Suprapubic skin (tissue), 4 donors: ENCODE data around the gene SNAPC1.

Experiments used
- EP300 ChIP-seq: sonication (generic); formaldehyde crosslinking; IDR thresholded peaks from one replicate; pipeline ENCODE4 v1.6.1; 2017; ENCODE audit warnings: antibody characterized with exemption
- POLR2A ChIP-seq, 2 donors: fragments of 450-650 bp; IDR thresholded peaks; one replicate each; pipeline ENCODE4 v1.6.1; 2017; ENCODE audit warnings: antibody characterized with exemption in 2 of 2, mild to moderate bottlenecking in 2 of 2, moderate library complexity in 2 of 2
- POLR2AphosphoS5 ChIP-seq, 3 donors: sonication (generic); formaldehyde crosslinking; IDR thresholded peaks; one replicate each; pipeline ENCODE4 v1.6.1; 2017; ENCODE audit warnings: antibody characterized with exemption in 3 of 3
- TF ChIP-seq, protein P1 (sequence below), 2 donors: fragments of 200-600 bp in 1 of 2; fragments of 450-650 bp in 1 of 2; sonication (generic) in 1 of 2; IDR thresholded peaks; one replicate each; pipeline ENCODE4 v1.5.1; 2016 to 2019; ENCODE audit warnings: antibody characterized with exemption in 2 of 2, mild to moderate bottlenecking in 1 of 2, moderate library complexity in 1 of 2

DNA sequence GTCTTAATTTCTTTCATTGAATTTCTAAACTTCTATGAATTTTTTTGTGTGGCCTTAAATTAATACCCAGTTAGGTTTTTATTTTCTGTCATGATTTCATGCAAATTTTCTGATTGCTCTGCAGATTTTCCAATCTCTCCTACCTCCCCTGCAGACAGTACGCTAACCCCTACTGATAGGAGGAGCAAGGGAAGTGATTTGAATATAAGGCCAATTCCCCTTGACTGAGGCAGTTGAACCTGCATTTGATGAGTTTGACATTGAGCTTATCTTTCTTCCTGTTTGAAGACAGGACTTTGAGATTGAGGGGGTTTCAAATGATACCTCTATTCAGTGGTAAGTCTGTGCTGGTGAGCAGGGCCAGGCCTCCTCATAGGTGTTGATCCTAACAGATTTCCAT lies 74.6 kb downstream of the SNAPC1 start:
- no peak for TF ChIP-seq EP300
- TF ChIP-seq, protein P1, sequence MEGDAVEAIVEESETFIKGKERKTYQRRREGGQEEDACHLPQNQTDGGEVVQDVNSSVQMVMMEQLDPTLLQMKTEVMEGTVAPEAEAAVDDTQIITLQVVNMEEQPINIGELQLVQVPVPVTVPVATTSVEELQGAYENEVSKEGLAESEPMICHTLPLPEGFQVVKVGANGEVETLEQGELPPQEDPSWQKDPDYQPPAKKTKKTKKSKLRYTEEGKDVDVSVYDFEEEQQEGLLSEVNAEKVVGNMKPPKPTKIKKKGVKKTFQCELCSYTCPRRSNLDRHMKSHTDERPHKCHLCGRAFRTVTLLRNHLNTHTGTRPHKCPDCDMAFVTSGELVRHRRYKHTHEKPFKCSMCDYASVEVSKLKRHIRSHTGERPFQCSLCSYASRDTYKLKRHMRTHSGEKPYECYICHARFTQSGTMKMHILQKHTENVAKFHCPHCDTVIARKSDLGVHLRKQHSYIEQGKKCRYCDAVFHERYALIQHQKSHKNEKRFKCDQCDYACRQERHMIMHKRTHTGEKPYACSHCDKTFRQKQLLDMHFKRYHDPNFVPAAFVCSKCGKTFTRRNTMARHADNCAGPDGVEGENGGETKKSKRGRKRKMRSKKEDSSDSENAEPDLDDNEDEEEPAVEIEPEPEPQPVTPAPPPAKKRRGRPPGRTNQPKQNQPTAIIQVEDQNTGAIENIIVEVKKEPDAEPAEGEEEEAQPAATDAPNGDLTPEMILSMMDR (IDR thresholded peaks at IDR 0.05), result no peak
- TF ChIP-seq POLR2AphosphoS5 (IDR thresholded peaks at IDR 0.05), result no peak
- no peak for TF ChIP-seq POLR2A (IDR thresholded peaks at IDR 0.05)
